G401 (cell line): ENCODE data around the gene PRR33. TPM values are rescaled to one million over a fixed set of nuclear protein-coding genes. Genes with fewer than 3 reads are reported as not detected.

Source experiments
- DNase-seq: peaks from one replicate; pipeline ENCODE4 v3.0.0-alpha.2; 2015; ENCODE audit warnings: low spot score
- in situ Hi-C: cut with HindIII; loops from 2 replicates; pipeline ENCODE4 v1.10.0; 2016; ENCODE audit warnings: low sequenced_read_pairs, mixed read lengths
- total RNA-seq: library from RNA; depleted of rRNA; stranded (reverse); fragments of >200 nt; shearing (Covaris generic); gene quantifications from 2 replicates; pipeline ENCODE4 v1.2.3, GENCODE V29; 2014

PRR33 gene
- total RNA-seq, 1 experiment from 2014 or later, result not detected

DNA sequence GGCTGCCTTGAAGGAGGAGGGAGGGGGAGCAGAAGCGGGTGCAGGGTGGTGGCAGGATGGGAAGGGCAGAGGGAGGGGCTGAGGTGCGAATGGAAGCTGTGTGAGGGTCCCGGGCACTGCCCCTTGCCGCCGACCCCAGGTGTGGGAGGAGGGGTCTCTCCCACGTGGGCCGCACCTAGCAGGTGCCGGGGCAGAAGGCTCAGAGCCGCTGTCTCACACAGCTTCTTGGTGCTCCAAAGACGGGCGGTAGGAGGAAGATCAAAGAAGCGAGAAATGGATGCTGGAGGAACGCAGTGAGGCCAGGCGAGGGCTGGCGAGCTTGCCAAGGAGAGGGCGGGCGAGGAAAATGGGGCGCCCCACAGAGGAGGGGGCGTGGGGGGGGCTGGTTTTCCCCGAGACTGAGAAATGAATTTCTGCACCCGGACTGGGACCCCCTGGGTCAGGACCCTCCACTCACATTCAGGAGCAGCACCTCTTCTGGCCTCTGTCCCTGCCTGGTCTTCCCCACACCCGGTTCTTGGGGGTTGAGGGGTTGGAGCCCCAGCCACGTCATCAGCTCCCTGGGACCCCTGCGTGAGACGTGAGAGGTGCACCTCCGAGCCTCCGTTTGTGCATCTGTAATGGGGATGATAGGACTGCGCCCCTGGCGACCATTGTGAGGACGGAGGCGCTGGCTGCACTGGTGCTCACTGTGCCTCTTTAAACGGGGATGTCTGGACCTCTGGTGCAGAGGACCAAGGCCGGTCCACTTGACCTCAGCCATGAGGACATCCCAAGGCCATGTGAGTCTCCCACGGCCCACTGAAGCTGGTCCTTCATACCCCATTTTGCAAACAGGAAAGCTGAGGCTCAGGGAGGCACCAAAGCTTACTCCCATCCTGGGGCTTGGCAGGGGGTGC, 22.0 kb downstream of the PRR33 start:
- in situ Hi-C loops, result no loop called here
- DNase-seq, result no peak

GRCh38 chr11:1868636-1869291, 22.9 kb downstream of the PRR33 start:
- in situ Hi-C loops, result no loop called here
- no peak for DNase-seq

DNA sequence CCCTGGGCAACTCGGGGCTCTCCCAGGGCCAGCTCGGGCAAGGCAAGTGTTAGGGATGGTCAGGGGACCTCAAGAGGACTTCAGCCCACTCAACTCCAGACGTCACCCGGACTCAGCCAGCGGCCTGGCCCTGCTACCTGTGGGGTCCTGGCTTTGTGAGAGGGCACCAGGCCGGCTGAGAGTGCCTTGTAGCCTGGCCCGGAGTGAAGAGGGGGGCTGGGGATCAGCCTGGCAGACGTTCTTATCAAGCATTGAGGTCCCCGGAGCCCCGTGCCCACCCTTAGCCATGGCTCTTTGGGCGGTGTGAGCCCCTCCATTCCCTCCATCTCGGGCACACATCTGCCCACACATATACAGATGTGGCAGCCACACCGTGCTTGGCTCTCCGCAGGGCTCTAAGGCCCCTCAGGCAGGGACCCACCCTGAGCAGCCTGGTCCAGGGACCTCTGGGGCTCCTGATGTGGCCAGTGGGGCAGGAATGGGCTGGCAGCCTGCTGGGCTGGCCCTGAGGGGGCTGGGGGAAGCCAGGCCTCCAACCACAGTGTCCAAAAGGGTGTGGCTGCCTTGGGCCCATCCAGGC, 23.5 kb downstream of the PRR33 start:
- in situ Hi-C loops, result no loop called here
- DNase-seq, result no peak

- in situ Hi-C loops, result no loop called here
- DNase-seq, result no peak
Measured at GRCh38 chr11:1867381-1867780, 24.3 kb downstream of the PRR33 start.

GRCh38 chr11:1866776-1867175, 24.9 kb downstream of the PRR33 start:
- in situ Hi-C loops, result no loop called here
- no peak for DNase-seq

DNA sequence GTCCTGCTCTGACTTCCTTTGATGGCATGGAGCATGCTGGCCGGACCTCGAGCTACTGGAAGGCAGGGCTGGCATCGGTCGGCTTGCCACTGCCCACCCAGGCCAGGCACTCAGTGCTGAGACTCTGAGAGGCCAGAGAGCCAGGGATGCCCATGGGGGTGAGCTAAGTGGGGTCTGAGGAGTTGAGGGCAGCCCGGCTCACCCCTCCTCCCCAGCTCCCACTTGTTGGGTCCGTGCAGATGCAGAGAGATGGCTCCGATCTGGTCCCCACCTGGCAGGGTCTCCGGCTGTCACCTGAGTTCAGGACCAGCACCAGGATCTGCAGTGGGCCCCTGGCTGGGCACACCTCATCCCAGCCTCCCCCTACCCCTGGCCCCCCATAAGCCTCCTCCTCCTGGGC, 25.5 kb downstream of the PRR33 start:
- in situ Hi-C loops, result no loop called here

GRCh38 chr11:1864831-1865665, 26.6 kb downstream of the PRR33 start:
- in situ Hi-C loops, result no loop called here
- no peak for DNase-seq

More for the DNA sequence above, 25.5 kb downstream of the PRR33 start:
- DNase-seq, result no peak

GRCh38 chr11:1864231-1864630, 27.5 kb downstream of the PRR33 start:
- in situ Hi-C loops, result no loop called here
- no peak for DNase-seq

DNA sequence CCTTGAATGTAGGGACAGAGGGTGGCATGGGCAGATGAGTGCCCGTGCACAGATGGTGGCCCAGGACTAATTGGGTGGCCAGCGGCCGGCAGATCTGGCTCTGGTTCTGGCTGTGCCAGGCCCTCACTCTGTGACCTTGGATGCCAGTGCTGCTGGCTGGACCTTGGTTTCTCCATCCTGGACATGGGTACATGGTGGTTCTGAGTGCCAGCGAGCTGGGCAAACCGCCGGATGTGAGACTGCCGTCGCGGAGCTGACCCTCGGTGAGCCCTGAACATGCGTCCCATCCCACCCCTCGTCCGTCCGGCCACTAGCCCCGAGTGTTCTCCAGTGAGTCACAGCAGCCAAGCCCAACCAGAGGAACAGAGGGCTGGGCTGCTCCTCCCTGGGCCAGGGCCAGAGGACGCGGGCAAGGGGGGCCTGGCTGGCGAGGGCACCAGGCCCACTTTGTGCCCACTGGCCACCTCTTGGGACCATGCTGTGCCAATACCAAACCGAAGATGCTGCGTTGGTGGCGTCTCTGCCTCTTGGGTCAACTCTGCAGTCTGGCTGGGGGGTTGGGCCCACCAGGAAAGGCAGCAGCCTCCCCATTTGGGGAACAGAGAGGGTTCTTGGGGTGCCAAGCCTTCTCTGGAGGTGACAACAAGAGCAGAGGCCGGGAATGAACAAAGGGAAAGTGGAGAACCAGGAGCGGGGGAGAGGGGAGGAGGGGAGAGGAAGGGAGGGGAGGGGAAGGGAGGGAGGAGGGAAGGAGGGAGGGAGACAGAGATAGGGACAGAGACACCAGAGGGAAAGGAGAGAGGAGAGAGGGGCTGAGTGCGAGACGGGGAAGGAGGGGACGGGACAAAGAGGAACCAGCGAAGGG, 28.1 kb downstream of the PRR33 start:
- in situ Hi-C loops, result no loop called here
- peak; percentile 9 for DNase-seq

DNA sequence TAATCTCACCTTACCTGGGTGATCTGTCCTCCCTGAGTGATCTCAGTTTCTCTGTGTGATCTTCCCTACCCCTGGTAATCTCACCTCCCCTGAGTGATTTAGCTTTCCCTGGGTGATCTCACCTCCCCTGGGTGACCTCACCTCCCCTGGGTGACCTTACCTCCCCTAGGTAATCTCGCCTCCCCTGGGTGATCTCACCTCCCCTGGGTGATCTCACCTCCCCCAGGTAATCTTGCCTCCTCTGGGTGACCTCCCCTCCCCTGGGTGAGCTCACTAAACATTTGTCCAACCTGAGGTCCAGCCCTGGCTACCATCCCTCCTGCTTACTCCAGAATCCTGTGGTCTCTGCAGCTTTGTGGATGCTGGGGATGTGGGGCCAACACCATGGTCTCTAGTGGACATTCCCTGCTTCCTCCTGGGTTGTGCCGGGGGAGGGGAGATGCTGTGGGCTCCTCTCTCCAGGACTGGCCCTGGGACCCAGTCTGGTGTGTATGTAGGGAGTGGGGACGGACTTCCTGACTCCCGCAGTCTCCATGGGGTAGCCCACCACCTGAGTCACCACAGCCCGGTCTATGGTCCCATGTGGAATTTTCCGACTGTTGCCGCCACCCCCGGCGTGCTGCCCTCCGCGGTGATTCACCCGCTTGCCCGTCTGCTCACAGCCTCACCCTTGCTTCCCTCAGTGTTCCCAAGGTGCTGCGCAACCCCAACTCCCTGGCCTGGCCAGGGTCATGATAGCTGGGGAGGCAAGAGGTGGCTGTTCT, 28.9 kb downstream of the PRR33 start:
- in situ Hi-C loops, result no loop called here
- DNase-seq, result no peak

GRCh38 chr11:1861435-1862411, 30.0 kb downstream of the PRR33 start:
- DNase-seq, result no peak
- in situ Hi-C loops, result no loop called here

- in situ Hi-C loops, result no loop called here
Measured at GRCh38 chr11:1860108-1860507, 31.6 kb downstream of the PRR33 start.

DNA sequence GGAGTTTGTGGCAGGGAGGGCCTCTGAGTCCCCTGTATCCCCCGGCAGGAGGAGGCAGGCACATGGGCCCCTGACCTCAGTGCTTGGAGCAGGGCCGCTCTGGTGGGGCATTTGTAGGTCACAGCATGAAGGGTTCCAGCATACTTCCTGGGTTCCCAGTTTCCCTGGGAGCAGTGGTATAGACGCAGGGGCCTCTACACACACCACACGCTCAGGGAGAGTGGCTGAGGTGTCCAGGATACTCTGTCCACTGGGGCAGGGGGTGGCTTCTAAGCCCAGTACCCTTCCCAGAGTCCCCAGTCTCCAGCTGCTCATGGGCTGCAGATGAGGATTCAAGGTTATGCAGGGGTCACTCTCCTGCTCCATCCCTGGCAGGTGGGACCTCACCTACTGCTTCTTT, 32.7 kb downstream of the PRR33 start:
- in situ Hi-C loops, result no loop called here
- DNase-seq, result no peak

More at GRCh38 chr11:1860108-1860507, 31.6 kb downstream of the PRR33 start:
- DNase-seq, result no peak

DNA sequence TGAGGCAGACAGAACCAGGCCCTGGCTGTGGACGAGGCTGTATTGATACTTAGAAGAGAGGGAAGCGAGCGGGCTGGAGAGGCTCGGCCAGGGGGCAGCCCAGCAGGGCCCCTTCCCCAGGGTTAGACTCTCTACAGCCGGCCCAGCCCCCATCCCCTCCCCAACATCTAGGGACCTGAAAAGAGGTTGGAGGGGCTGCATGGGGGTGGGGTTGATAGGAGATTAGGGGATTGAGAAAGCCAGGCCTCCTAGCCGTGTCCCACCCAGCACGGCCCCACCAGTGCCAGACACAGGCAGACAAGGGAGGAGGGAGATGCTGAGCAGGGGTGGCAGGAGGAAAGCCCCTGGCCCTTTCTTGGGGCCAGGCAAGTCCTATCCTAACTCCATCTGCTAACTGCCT, 33.1 kb downstream of the PRR33 start:
- in situ Hi-C loops, result no loop called here
- no peak for DNase-seq

DNA sequence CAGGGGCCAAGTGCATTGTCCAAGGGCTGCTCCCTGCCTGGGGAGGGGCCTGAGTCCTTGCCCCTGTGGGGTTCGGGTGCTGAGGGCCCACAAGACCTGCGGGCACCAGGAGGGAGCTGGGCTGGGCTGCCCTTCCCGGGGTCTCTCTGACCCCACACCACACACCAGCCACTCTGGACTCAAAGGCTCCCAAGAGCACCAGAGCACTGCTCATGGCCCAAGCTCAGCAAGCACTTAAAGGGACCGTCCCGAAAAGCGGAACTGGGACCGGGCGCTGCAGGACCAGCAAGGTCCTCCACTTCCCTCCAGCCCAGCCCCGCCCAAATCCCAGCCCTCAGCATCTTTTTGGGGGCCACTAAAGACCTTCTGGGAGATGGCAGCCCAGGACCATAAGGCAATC, 33.5 kb downstream of the PRR33 start:
- DNase-seq, result no peak
- in situ Hi-C loops, result no loop called here

- no peak for DNase-seq
- in situ Hi-C loops, result no loop called here
Measured at GRCh38 chr11:1857064-1857463, 34.6 kb downstream of the PRR33 start.
